Urothelium cell line (cell line): ENCODE results near the gene CBFA2T3.

Experiments
- DNase-seq: peaks from one replicate; pipeline ENCODE4 v3.0.0; 2011; ENCODE audit warnings: low spot score, mixed read lengths
- FAIRE-seq: peaks from 2 replicates; lab custom pipeline; 2011; peaks lifted over from hg19 to GRCh38; lab: Jason Lieb, UNC

CBFA2T3 gene

DNA sequence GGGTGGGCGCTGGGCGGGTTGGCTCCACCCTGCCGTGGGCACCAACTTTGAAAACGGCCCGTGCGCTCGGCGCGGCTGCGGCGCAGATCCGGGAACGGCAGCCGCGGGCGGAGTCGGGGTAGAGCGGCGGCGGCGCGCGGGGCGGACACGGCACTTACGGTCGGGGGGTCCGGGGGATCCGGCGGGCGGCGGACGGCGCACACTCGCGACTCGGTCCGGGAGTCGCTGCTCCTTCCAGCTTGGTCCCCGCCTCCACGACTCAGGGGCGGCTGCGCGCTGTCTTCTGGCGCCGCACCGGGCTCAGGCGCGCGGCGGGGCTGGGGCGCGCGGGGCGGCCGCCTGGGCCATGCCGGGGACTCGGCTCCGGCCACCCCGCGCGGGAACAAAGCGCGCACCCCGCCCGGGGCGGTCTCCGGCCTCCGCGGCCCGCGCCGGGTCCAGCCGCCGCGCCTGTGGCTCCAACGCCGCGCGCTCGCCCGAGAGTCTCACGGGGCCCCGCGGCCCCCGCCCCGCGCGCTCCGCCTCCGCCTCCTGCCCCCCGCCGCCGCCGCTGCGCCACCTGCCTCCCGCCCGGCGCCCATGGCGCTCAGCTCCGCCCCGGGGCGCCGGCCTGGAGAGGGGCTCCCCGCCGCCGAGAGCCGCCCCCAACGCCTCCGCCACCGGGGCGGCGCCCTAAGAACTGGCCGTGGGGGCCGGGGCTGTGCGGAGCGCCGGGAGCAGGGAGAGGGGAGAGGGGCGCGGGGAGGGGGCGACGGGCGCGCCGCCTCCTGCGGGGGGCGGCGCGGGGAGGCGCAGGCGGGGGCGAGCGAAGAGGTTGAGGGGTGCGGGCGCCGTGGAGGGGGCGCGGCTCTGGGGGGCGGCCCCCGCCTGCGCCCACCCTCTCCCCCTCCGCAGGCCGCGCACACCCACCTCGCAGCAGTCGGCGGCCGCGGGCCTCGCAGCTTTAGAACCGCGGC, 35.9 kb downstream of the CBFA2T3 start:
- FAIRE-seq (no peak), DNase-seq (no peak)

DNA sequence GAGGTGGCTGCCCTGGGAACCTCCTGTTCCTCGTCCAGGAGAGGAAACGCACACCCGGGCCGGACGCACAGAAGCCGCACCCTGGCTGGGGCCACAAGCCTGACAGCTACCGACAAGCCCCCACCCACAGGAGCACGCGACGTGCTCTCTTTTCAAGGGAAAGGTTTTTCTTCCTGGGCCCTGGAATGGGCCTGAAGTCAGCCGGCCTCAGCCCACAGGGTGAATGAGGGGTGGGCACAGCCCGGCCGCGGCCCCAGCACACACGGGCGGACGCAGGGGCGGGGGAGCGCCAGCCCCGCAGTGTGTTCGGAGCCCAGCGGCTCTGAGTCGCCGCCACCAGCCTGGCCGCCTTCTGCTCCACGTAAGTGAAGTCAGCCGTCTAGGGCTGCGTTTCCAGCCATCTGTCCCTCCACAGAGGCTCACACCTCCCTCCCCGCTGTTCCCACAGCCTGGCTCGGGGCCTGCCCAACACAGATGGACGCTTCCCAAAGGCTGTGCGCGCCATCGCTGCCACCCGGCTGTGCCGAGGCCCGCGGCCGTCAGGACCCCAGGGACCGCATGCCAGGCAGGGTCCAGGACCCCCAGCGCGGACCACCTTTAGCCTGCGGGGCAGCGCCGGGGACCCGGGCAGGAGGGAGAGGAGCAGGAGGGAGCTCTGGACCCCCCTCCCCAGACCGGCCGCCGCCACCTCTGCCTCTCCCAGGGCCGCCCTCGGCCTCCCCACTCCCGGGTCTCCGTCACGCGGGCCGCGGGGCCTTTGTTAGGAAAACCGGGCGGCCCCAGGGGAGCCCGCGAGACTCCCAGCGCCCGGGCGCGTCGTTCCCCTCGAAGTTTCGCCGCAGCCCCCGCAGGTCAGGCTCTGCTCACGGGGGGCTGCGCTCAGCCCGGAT, 36.8 kb downstream of the CBFA2T3 start:
- no peak for DNase-seq
- no peak for FAIRE-seq

DNA sequence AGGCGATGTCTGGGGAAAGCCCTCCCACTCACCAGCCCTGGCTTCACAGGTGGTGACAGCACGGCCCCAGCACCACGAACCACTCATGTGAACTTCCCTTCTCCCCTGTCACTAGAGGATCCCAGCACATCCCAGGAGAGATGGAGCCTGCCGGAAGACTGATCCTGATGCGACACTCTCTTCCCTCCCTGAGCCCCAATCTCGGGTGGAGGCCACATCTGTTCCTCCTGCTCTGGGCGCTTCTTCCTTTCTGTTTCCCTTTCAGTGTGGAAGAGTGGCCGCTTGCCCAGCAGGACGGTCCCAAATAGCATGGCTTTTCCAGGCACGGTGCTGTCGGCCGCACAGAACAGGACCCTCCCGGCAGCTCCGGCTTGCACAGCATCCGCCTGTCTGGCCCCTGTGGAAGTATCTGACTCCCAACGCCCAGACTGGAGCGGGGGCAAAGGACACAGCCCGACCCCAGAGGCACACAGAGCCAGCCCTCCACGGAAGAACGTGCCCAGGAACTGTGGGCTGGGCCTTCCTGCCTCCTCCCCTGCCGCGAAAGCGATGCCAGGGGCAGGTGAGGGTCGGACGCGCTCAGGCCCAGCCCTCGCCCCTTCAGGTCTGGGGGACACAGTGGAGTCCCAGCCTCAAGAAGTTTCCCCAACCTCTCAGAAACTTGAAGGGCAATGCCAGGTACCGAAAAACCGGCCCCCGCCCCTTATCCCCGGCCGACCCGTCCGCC, 37.6 kb downstream of the CBFA2T3 start:
- FAIRE-seq = no peak
- DNase-seq = no peak

- DNase-seq = no peak
- FAIRE-seq = no peak
Observed at GRCh38 chr16:88938777-88939244, 38.2 kb downstream of the CBFA2T3 start.

- no peak for DNase-seq
- FAIRE-seq = no peak
Observed at GRCh38 chr16:88938119-88938776, 38.8 kb downstream of the CBFA2T3 start.

GRCh38 chr16:88937206-88937621, 39.8 kb downstream of the CBFA2T3 start:
- FAIRE-seq (no peak), DNase-seq (no peak)

DNA sequence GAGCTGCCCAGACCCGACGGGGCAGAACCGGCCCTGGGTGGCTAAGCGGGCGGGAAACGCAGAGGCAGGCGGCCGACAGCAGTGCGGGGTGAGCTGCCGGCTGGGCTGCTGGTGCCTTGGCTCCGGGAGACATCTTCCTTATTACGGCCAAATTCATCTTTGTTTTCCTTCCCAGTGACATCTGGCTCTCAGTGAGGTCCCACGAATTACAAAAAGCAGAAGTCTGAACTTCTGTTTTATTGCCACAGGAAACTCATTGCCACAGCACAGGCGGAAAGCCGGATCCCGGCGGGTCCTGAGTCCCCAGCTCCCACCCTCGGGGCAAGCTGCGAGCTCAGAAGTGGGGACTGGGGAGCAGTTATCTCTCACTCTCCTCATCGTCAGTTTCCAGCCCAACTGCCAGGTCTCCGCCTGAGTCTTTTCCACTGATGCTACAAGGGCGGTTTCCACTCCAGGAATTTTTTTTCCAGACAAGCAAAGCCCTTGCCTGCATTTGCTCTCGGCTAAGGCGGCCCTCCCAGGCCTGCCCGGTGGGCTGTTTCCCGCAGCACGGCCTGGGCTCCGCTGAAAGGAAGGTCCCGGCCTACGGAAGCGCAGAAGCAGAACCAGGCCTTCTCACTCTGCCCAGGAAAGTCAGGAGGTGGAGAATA, 40.3 kb downstream of the CBFA2T3 start:
- FAIRE-seq (no peak), DNase-seq (no peak)

GRCh38 chr16:88936008-88936555, 40.9 kb downstream of the CBFA2T3 start:
- DNase-seq (no peak), FAIRE-seq (no peak)

DNA sequence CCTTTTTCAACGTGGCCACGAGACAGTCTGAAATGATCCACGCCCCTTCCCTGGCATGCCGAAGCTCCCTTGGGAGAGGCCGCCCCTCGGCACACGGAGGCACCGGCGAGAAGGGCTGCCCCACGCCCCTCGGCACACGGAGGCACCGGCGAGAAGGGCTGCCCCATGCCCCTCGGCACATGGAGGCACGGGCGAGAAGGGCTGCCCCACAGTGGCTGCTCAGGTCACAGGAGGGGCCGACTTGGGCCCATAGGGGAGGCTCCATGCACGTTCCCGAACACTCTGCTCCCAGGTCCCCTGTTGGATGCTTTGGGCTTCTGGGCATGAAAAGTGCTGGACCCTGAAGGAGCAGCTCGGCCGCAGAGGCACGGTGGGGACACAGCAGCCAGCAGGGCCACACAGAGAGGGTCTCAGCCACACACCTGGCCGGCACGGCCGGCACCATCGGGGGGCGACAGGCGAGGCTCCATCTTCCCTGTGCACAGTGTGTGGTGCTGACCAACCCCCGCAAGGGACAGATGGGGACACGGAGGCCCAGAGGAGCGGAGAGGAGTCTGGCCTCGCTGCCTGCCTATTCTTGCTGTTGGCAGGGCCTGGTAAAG, 42.8 kb downstream of the CBFA2T3 start:
- FAIRE-seq (no peak), DNase-seq (no peak)

DNA sequence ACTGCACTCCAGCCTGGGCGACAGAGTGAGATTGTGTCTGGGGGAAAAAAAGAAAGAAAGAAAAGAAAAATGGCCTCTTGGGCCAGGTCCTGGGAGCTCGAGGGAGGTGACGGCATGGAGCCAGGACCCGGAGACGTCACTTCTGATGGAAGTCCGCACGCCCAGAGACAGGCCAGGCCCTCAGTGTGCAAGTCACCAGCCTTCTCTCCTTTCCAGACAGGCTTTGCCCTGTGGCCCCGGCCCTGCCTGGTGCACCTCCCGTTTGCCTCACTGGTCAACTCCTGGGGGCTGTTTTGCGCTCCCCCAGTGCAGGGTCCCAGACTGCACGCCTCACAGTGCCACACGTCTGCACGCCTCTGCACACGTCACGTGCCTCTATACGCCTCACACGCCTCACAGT, 44.1 kb downstream of the CBFA2T3 start:
- DNase-seq = no peak
- FAIRE-seq = no peak

DNA sequence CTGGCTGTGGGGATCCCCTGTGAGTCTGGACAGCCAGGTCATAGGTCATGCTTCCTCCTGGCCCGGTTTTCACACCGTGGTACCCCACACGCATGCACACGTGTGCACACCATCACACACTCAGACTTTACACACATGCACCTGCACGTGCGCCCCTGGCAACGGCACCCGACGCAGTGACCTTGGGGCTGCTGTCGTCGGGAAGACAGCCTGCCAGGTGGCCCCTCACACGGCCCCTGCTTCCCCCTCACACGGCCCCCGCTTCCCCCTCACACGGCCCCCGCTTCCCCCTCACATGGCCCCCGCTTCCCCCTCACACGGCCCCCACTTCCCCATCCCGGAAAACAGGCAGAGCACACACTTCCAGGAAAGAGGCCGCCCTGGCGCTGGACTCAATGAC, 45.1 kb downstream of the CBFA2T3 start:
- no peak for FAIRE-seq

DNA sequence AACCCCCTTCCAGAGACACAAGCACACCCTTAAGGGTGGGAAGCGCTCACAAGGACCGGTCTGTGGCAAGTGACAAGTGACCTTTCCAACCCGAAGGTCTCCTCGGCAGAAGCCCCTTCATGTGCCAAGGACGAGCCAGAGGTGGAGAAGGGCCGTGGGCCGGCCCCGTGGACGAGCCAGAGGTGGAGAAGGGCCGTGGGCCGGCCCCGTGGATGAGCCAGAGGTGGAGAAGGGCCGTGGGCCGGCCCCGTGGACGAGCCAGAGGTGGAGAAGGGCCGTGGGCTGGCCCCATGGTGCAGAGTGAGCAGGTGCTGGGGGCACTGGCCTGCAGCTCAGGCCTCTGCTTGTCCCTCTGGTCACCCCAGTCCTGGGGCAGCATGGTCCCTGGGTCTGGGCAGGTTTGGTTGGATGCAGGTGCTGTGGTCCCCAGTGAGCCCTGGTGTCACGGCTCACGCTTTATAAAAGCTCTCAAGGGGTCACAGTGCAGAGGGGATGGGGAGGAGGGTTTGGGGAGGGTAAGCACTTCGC, 45.6 kb downstream of the CBFA2T3 start:
- FAIRE-seq = no peak
- DNase-seq = no peak

More for the DNA sequence above, 45.1 kb downstream of the CBFA2T3 start:
- DNase-seq = no peak

- DNase-seq (no peak), FAIRE-seq (no peak)
Observed at GRCh38 chr16:88930716-88931115, 46.3 kb downstream of the CBFA2T3 start.

- DNase-seq = no peak
- no peak for FAIRE-seq
Observed at GRCh38 chr16:88929091-88929445, 47.9 kb downstream of the CBFA2T3 start.

- DNase-seq (no peak), FAIRE-seq (no peak)
Observed at GRCh38 chr16:88928405-88929090, 48.5 kb downstream of the CBFA2T3 start.

DNA sequence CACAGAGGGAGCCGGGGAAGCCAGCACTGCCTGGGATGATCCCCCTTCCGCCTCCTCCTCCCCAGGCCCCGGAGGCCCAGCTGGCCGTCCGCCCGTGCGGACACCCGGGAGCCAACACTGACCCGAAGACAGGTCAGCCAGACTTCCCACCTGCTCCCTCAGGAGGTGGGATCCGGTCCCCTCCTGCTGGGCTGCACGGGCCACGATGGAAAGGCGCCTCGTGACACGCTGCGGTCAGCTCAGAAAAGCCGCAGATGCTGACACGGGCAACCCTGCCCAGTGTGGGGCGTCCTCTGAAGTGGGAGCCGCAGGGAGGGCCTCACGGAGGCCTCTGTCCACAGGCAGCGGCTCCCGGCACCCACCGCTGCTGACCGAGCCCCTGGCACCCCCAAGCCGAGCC, 49.3 kb downstream of the CBFA2T3 start:
- no peak for FAIRE-seq
- no peak for DNase-seq

DNA sequence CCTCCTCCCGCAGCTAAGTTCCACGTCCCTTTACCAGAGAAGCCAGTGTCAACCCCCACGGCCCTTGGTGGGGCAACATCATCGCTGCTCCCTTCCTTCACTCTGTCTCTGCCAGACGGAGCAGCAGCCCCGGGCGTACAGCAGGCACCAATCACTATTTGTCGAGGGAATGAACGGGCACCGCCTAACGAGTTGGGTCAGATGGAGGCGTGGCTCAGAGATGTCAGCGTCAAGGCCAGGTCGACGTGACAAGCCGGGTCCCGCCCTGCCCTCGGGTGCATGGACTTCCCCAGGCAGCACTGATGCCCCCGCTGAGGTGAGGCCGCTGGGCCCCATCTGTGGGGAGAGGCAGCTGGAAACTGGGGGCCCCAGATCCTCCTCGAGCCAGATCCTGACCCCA, 50.0 kb downstream of the CBFA2T3 start:
- DNase-seq (no peak), FAIRE-seq (no peak)

DNA sequence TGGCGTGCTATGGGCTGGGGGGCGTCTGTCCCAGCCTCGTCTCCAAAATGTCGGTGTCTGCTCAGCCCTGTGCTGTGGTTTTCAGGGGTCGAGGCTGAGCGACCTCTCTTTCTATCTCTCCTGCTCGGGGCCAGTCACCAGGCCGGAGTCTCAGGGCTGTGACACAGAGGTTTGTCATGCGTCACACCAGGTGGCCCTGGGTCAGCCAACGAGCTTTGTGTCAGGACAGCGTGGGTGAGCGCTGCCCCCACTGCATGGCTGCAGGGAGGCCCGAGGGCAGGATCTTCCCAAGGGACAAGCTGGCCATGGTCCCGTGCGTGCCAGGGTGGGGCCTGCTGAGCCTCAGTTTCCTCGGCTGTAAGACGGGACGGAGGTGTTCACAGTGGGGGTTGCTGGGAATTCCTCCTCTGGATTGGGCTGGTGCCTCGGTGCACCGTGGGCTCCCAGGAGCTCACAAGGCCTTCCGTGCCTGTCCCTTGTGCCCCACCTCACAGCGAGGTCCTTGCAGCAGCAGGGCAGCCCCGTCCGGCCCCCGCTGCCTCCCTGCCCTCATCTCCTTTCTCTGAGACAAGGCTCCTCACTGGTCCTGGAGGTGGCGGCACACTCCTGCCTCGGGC, 50.5 kb downstream of the CBFA2T3 start:
- DNase-seq (no peak), FAIRE-seq (no peak)
